Kasumi-1 (cell line): ENCODE measurements around the gene C16orf74.
A peak's percentile ranks its signal among the peaks of the same experiment; 100 is the strongest.

ENCODE experiments used
- DNase-seq, 2 experiments: peaks; one replicate each; lab custom pipeline; 2025; lab: John Stamatoyannopoulos, UW

Gene C16orf74

DNA sequence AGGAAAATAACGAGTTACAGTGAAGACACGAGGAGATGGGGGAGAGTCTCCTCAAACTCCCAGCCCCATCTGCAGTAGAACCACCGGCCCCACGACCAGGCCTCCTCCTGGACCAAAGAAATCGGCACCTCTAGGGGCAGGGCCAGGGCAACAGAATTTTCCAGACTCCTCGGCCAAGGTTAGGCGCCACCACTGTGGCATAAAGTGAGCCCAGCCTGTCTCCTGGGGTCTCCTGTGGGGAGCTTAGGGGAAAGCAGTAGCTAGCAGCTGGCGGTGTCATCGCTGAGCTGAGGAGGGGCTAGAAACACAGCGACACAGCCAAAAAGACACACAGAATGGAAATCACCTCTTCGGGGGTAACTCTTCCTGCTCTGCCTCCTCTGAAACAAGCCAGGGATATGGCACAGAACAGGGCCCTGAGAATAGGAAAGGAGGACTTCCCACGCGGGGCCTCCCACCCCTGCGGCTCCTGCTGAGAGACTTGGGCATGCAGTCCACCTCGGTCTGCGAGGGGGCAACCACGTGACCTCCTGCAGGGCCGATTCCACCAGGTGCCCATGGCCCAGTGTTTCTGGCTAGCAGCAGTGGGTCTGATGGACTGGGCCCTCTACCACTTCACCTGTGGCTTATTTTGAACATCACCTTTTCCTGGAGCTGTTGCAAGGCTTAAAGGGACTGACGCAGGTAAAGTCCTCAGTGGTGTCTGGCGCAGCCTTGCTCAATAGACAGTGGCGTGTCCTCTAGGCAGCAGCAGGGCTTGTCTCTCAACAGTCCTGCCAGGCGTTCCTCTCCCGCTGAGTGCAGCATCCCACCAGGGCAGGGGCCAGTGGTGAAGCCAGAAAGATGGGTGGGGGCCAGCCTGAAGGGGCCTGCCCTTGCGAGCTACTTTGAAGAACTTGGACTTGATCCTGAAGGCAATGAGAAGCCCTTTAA, 55.4 kb downstream of the C16orf74 start:
- DNase-seq = no peak

DNA sequence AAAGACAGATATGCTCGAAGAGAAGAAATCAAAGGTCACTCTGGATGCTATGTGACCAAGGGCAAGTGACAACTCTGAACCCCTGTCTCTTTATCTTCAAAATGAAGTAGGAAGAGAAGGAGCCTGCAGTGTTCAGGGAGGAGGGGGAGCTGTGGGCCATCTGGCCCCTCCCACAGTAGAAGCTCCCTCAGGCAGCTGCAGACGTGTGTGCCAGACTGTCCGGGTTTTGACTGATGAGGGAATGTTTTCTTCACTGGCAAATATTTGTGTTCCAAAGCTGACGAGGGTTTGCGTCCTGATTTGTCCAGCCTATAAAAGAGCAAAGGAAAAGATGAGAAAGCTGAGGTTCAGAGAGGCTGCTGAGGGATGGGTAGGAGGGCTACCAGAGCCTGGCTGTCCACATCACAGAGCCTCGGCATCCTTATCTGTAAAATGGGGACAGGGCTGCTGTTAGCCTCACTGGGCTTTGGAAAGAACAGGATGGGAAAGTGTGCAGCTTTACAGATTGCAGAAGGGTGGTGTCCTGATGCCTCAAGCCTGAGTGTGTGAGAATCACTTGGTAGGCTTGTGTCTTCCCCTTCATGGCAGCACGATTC, 60.3 kb downstream of the C16orf74 start:
- no peak for DNase-seq

DNA sequence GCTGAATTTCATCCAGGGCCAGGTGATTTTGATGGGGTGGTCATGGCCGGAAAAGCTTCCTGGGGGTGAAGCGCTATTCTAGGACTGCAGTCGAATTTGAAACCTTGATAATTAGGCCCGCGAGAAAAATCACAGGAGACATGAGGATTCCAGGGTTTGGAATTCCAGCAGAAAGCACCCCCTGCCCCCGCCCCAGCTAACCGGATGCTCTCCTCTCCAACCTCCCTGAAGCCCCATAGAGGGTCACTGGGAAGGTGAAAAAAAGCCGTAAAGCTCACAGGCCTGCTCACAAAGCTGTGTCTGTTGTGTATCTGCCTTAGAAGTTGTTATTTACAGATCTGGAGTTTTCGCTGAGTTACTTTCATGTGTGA, 61.0 kb downstream of the C16orf74 start:
- DNase-seq = no peak

DNA sequence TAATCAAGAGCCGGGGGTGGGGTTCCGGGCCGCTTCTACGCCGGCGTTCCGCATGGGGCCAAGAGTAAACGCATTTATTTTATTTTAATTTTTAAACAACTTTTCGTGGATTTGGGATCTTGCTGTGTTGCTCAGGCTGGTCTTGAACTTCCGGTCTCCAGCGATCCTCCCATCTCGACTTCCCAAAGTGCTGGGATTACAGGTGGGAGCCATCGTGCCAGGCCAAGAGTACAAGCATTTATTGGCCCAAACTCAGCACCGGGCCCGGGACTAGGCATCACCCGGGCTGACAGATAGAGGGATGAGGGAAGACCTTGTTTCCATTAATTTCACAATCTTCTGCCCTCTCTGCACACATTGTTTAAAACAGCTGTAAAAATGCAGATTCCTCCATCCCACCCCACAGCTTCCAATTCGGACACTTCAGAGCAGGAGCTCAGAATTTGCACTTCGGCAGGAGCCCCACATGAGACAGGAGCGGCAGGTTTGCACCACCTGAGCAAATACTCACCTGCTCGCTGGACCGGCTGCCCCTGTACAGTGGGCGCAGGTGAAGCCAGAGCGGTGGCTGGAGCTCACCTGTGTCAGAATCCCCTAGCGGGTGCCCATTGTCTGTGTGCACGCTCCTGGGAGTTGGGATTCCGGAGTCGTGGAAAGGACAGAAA, 61.5 kb downstream of the C16orf74 start:
- DNase-seq = no peak

DNA sequence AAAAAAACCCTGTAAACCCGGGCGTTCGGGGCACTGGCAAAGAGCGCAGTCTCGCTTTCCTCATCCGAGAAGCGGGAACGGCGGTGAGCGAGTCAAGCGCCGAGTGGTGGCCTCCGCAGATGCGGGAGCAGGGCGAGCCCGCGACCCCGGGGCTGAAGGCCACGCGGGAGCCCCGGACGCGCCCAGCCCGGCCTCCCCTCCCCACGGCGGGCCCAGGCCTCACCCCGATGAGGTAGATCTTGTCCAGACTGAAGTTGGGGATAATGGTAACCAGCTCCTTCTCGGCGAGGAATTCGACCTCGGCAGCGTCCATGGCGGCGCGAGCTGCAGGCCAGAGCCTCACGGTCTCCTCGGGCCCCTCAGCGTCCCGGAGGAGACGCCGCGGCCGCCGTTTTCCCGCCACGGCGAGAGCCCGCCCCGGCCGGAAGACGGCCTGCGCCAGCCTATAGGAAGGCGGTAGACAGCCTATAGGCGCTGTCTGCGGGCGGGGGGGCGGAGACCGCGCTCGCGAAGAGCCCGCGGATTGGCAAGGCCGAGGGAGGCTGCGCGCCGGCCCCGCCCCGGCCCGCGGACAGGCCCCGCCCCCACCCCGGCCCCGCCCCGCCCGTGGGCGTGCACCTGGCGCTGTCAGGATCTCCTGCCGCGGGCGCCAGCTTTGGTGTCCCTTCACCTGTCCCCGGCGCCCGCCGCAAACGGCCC, 62.2 kb downstream of the C16orf74 start, which contains the start of gene GINS2:
Gene GINS2, minus strand, starts transcription at position 369 of the 699 bp plus-strand sequence. Its CDS starts 56 bp downstream, at position 313.
- peak; percentile 78 to 86 for DNase-seq

DNA sequence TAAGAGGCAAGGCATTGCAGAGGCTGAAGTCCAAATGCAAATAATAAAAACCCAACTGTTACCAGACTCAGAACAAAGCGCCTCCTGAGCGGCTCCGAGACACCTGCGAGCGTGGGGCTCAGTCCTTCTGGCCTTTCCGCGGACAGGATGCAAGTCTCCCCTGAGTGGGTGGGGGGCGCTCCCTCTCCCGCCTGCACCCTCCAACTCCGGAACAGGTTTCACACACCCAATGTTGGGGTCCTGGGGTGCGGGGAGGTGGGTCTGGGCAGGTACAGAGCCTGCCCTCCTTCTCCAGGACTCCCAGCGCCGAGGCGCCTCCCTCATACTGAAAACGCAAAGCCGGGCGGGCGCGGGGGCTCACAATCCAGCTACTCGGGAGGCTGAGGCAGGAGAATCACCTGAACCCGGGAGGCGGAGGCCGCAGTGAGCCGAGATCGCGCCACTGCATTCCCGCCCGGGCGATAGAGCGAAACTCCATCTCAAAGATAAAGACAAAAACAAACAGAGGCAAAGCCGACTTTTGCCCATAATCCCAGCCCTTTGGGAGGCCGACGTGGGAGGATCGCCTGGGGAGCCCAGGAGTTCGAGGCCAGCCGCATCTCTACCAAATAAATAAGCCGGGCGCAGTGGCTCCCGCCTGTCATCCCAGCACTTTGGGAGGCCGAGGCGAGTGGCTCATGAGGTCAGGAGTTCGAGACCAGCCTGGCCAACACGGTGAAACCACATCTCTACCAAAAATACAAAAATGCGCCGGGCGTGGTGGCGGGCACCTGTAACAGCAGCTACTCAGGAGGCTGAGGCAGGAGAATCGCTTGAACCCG, 63.0 kb downstream of the C16orf74 start:
- DNase-seq = no peak

DNA sequence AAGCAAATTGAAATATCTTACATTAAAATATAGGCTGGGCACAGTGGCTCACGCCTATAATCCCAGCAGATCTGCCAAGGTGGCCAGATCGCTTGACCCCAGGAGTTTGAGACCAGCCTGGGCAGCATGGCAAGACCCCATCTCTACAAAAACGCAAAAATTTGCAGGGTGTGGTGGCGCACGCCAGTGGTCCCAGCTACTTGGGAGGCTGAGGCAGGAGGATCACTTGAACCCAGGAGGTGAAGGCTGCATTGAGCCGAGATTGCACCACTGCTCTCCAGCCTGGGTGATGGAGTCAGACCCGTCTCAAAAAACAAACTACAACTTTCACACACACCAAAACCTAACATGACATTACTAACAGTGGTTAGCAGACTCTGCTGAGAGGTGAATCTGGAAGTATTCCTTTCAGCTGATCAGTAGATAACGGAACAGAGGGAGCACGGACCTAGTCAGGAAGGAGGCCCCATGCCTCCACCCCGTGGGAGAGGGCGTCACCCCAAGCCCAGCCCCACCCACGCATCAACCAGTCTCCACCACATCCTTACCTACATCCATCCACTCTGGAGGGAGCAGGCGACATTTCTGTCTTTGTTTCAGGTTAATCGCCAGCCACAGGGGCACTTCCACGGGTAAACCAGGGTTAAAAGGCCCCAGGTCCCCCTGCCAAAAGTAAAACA, 63.8 kb downstream of the C16orf74 start:
- no peak for DNase-seq

- DNase-seq = no peak
These were observed 65.6 kb downstream of the C16orf74 start for GRCh38 chr16:85685251-85685650.

DNA sequence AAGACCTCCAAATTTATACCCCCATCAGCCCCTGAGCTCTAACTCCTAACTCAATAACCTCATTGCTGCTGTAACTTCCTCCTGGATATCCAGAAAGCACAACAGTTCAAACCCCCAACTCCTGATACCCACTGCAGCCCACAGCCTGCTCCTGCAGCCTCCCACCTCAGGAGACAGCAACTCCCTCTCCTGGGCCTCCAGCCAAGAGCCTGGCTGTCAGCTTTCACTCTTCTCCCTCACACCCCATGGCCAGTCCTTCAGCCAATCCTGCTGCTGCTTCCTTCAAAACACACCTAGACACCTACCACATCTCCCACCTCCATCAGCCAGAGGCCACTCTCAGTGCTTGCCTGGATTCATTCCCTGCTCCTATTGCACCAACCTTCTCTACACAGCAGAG, 67.5 kb downstream of the C16orf74 start:
- DNase-seq = peak in 1 of 2 experiments; percentile 33

DNA sequence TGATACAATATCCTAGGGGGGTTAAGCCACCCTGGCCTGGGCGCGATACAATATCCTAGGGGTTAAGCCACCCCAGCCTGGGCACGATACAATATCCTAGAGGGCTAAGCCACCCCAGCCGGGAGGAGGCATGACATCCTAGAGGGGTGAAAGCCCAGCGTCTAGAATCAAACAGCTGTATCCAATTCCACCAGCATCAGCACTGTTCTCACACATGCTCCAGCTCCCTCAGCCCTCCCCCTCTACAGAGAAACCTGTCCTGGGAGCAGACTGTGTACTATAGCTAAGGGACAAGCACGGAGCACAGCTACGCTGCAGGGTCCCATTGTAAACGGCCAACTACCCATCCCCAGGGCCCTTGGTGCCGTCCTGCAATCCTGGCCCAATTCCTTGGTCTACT, 68.4 kb downstream of the C16orf74 start:
- no peak for DNase-seq

GRCh38 chr16:85681255-85681654, 69.6 kb downstream of the C16orf74 start:
- no peak for DNase-seq

DNA sequence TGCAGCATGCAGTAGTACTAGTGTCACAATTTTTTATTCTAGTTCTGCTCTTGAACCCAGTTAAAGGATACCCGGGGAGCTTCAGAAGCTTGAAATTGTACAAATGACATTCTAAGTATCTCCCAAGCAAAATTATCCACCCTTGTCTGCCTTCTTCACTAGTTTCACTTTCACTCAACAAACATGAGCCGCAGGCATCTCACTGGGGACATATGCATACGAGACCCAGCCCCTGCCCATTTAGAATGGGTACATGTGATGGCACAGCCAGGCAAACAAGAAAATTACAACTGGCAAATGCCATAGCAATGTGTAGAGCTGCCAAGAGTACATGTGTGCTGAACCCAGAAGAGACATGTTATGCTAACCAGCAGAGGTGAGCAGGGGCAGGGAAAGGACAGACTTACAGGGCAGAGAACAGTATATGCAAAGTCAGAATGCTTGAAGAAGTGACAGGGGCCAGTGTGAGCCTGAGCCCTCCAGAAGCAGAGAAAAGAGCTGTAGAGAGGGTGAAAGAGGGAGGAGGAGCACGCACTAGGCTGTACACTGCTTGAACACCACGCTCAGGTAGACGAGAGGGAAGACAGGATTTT, 70.4 kb downstream of the C16orf74 start:
- DNase-seq = no peak

GRCh38 chr16:85679870-85680269, 71.0 kb downstream of the C16orf74 start:
- DNase-seq = no peak

- DNase-seq = no peak
These were observed 72.1 kb downstream of the C16orf74 start for GRCh38 chr16:85678821-85679220.

DNA sequence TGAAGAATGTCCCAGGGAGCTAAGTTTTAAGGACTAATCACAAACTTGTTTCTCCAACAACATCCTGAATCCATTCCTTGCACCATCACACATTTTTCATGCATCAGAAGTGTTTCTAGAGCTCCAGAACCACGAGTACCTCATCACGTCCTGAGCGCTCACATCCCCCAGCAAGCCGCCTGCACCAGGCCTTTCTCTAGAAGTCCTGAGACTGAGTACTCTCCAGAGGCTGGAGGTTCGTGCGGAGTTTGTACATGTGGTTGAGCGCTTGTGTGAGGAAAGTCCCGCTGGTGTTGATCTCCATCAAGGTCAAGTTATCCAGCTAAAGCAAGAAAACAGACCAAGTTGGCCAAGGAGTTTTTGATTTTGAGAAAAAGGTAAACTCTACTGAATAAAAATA, 72.9 kb downstream of the C16orf74 start:
- DNase-seq = no peak

DNA sequence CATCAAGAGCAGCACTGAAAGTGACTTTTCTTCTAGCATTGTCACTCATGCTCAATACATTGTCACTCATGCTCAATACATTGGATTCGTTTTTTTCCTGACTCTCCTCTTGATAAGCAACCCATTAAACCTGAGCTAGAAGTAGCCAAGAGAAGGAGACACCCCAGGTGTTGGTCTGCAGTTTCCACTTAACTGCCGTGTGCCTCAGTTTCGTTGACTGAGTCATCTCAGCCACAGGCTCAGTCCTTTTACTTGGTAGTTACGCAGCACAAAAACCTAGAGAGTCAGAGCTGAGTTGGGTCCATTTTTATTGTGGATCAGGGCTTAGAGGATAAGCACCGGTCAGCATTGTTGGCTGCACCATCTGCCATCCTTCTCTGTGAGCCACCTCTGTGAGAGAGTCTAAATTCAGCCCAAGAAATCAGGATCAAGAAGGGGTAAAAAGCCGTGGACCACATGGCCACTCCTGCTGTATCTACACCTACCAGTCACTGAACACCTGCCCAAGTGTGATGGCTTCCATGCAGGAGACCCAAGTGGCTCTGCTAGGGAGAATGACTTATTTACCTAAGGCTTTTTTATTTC, 73.4 kb downstream of the C16orf74 start:
- DNase-seq = no peak

DNA sequence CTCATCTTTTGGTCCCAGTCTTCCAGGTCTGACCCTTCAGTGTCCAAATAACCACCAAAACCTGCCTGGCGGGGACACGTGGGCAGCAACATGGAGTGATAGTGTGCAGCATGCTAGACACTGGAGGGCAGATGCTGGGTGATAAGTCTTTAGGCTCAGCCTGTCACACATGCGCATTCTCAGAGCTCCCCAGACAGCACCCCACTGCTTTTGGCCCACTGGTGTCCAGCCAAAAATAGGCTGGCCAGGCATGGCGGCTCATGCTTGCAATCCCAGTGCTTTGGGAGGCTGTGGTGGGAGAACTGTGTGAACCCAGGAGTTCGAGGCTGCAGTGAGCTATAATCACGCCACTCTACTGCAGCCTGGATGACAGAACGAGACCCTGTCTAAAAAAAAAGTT, 74.4 kb downstream of the C16orf74 start:
- DNase-seq = no peak

- DNase-seq = peak; percentile 71 to 80
These were observed 75.5 kb downstream of the C16orf74 start for GRCh38 chr16:85675251-85675874.

DNA sequence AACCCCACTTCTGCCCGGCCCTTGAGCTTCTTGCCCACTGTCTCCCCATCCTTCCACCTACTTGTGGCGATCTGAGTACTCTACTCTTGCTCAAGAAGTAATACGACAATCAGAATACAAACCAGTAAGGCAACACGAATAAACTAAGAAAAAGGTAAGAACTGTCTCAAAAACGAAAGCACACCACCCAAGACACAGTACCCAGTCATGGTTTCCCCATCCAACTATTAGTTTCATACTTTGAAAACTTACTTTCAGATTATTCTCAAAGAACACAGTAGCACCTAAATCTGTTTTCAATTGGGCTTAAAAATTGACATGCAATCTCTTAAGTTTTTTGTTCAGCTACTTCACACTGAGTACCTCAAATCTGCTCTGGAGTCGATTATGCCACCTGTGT, 76.1 kb downstream of the C16orf74 start:
- DNase-seq = no peak

GRCh38 chr16:85674418-85674755, 76.5 kb downstream of the C16orf74 start:
- no peak for DNase-seq
